Posterior vena cava (tissue), 2 donors: ENCODE results near the gene NDUFB4. TPM values are rescaled to one million over a fixed set of nuclear protein-coding genes. Genes with fewer than 3 reads are reported as not detected.

ENCODE experiments used
- DNase-seq: peaks from one replicate; pipeline ENCODE4 v3.0.0-alpha.2; 2020; ENCODE audit warnings: low spot score
- intact Hi-C, 2 donors: fragments of 100-400 bp; cut with DNase I; formaldehyde crosslinking; loops; one replicate each; pipeline versions ENCODE4 v1.14.1 to v1.14.2; 2022 to 2023
- long read RNA-seq, 2 donors: library from polyadenylated mRNA; unstranded; transcript quantifications; one replicate each; pipeline ENCODE4 v2.0.0, GENCODE V29; 2020 to 2021
- total RNA-seq, 2 donors: library from RNA; stranded (reverse); fragmentation: NEBNext Ultra II Directional; extraction: Animal tissue kit (Norgen Biotek cat#: 25700); gene quantifications; one replicate each; pipeline ENCODE4 v1.2.1, GENCODE V29; 2021
- donor health status: DM: yes; HTN: yes; CAD: no.
- donor health status: DM: yes; HTN: yes; CAD: no.

NDUFB4 gene
- total RNA-seq = 100 to 1,000 TPM in 1 of 2 donors, 10 to 100 TPM in 1; 94.9 to 101 TPM
- long read RNA-seq, donor 1, transcript NDUFB4-201 (3 exons, 671 nt) = major isoform, 14 of 15 reads
- long read RNA-seq, donor 1, partial matches to known transcripts = 0 of 15 reads
- long read RNA-seq, donor 1, other reads (novel, unspliced or antisense) = 0 of 15 reads
- long read RNA-seq, donor 2, transcript NDUFB4-201 (3 exons, 671 nt) = major isoform, 10 of 12 reads
- long read RNA-seq, donor 2, partial matches to known transcripts = 0 of 12 reads
- long read RNA-seq, donor 2, other reads (novel, unspliced or antisense) = 1 of 12 reads

DNA sequence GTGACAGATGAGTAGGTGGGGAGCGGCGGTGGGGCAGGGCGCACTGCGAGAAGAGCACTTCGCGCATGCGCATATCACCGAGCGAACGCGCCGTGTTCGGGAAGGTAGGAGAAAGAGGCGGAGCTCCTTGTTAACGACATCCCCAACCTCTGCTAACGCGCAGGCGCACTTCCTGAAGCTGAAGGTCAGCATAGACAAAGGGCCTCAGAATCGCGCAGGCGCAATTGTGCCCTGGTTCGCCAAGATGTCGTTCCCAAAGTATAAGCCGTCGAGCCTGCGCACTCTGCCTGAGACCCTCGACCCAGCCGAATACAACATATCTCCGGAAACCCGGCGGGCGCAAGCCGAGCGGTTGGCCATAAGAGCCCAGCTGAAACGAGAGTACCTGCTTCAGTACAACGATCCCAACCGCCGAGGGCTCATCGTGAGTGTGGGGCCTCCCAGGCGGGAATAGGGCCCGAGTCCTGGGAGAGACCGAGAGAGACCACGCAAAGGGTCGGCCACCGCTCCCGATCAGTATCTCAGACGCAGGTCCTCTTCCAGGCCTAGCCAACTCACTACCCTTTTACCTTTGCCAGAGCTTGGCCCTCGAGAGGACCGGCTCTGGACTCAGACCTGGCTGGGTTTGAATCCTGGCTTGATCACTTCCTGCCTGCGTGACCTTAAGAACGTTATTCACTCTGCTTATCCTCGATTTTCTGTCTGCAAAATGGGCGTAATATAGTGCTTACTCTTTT is at the start of gene NDUFB4:
Gene NDUFB4 (plus strand): TSS at position 221 of the 737 bp plus-strand sequence. CDS start 24 bp downstream, at position 245.
- peak; percentile 100 for DNase-seq
- intact Hi-C loops = no loop called here

- intact Hi-C loops = loop anchor here in 1 of 2 donors (10.0 kb wide), 1 partner anchor 306 kb away; no protein-coding TSS in a partner anchor
- no peak for DNase-seq
These were observed 45.6 kb upstream of the NDUFB4 start for GRCh38 chr3:120550546-120550945.

- DNase-seq = no peak
- intact Hi-C loops = loop anchor here in 1 of 2 donors (10.0 kb wide), 1 partner anchor 308 kb away; no protein-coding TSS in a partner anchor
These were observed 43.7 kb upstream of the NDUFB4 start for GRCh38 chr3:120552184-120553172.

DNA sequence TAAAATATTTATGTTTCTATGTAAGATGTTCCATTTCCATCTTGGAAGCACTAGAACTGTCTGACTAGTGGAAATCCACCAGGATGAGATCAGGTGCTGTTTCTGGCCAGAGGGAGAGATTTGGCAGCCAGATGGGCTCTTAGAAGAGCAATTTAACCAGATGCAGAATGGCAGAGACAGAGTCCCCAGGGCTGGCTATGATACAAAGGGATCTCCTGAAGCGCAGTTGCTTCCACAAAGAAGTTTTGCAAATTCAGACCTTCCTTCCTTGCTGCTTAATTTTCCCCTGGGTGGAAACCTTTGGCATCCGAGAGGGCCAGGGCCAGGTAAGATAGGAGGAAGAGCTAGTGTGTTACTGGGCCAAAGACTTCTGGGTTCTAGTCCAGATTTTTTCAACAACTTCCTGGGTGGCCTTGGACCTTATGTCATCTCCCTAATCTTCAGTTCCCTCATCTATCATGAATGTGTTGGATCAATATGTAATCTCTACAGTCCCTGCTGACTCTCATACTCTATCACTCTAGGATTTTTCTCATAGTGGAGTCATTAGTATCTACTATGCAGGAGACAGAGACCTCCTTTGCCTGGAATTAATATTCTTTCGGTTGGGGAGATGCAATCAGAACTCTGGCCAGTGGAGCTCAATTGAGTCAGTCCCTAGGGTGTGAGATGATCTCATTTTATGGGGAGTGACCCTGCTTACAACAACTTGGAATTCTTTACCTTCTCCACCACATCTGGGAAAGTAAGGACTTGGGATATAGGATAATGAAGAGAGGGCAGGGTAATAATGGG is 41.1 kb upstream of the NDUFB4 start:
- intact Hi-C loops = loop anchor here (5.0 to 10.0 kb wide), 2 partner anchors 133 to 310 kb away; no protein-coding TSS in a partner anchor
- no peak for DNase-seq

- DNase-seq = no peak
- intact Hi-C loops = loop anchor here (2.0 to 10.0 kb wide), 3 partner anchors 134 to 311 kb away; no protein-coding TSS in a partner anchor
These were observed 40.3 kb upstream of the NDUFB4 start for GRCh38 chr3:120555657-120556509.

- intact Hi-C loops = loop anchor here (1.0 to 10.0 kb wide), 4 partner anchors 135 to 312 kb away; no protein-coding TSS in a partner anchor
- DNase-seq = no peak
These were observed 39.0 kb upstream of the NDUFB4 start for GRCh38 chr3:120557115-120557514.

DNA sequence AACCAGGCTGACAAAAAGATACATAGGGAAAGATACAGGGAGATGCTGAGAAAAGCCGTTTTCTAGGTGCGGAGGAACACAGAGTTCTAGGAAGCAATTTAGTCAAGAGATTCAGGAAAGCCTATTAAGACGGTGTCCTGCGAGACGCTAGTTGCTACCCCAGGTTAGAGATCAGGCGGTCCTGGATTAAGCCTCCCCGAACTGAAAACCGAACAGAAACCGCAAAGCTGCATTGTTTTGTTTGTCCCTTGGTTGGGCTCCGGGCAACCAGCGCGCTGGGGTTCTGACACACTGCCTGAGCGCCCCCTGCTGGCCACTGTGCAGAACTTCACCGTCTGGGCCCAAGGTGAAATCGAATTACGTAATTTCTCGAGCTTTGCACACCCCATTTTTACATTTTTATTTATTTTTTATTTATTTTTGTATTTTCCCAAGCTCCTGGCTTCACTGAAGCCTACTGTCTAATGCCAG is 37.3 kb upstream of the NDUFB4 start:
- peak; percentile 97 for DNase-seq
- intact Hi-C loops = loop anchor here (1.0 to 10.0 kb wide), 3 partner anchors 137 to 315 kb away; no protein-coding TSS in a partner anchor

GRCh38 chr3:120559242-120560061 is 36.7 kb upstream of the NDUFB4 start:
- DNase-seq = peak; percentile 89
- intact Hi-C loops = loop anchor here (1.0 to 10.0 kb wide), 4 partner anchors 137 to 315 kb away; no protein-coding TSS in a partner anchor

DNA sequence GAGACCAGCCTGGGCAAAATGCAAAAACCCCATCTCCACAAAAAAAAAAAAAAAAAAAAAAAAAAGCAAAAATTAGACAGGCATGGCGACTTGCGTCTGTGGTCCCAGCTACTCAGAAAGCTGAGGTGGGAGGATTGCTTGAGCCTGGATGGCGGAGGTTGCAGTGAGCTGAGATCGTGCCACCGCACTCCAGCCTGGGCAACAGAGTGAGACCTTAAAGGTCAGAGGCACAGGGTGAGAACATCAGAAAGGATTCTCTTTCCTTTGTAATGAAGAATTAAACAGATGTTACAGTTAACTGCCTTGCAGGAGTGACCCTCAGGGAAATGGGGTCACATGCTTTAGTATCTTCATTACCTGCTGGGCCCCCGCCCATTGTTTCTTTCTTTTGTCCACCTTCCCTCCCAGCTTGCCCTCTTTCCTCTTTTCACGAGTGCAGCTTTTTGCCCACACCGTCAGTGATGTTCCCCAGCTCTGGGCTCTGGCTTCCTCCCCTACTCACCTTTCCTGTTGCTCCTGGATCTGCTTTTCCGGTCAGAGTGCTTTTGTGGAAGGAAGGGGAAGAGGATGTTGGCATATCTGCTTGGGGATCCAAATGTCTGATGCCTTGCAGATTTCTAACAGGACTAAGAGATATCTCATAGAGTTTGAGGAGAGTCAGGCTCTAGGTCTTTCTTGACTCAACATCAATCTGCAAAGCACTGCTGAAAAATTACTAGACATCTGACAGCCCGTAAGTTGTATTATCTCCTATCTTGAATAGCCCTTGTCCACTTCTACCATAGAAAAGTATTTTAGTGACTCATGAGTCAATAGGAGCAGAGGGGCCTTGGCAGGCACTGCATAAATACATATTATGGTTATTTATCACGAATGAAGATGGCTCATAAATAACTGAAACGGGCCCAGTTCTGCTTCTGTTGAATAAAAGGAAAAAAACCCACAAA is 35.6 kb upstream of the NDUFB4 start:
- no peak for DNase-seq
- intact Hi-C loops = loop anchor here (10.0 kb wide), 1 partner anchor 234 kb away; no protein-coding TSS in a partner anchor

- DNase-seq = peak; percentile 87
- intact Hi-C loops = loop anchor here (10.0 kb wide), 1 partner anchor 233 kb away; no protein-coding TSS in a partner anchor
These were observed 34.7 kb upstream of the NDUFB4 start for GRCh38 chr3:120561251-120562045.

- DNase-seq = no peak
- intact Hi-C loops = loop anchor here (10.0 kb wide), 1 partner anchor 231 kb away; no protein-coding TSS in a partner anchor
These were observed 32.6 kb upstream of the NDUFB4 start for GRCh38 chr3:120563356-120564022.

DNA sequence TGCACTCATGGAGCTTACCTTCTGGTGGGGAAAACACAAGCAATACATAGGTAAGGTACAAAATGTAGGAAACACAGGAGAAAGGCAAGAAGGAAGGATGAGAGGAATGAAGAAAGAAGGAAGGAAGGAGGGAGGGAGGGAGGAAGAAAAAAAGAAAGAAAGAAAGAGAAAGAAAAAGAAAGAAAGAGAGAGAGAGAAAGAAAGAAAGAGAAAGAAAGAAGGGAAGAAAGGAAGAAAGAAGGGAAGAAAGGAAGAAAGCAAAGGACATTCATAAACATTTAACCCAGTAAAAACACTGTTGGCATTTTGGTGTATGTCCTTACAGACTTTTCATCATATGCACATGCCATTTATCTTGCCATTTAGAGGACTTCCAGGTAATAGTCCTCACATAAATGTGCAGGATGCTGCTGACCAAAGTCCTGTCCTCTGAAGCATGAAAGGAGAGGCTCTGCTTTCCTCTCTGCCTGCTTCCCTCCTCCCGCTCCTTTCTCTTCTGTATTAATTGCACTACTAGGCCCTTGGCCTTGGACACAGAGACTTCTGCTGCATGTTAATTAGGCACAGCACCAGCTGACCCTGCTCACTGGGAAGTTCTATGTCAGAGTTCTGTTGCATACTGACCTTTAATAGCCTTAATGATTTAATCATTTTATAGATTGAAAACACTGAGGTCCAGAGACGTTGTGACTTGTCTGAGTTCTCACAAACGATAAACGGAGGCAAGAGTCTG is 29.7 kb upstream of the NDUFB4 start:
- intact Hi-C loops = loop anchor here (10.0 kb wide), 1 partner anchor 228 kb away; no protein-coding TSS in a partner anchor
- DNase-seq = no peak
